ENCODE results near the gene PNCK. TPM values are rescaled to one million over a fixed set of nuclear protein-coding genes. Genes with fewer than 3 reads are reported as not detected.

Gene PNCK
- total and polyA plus RNA-seq, 2 of the 13 experiments (the other 11 are each of a cell fraction or from before 2014, with no cell fraction given): 33.1 TPM; not detected in 1

- TF ChIP-seq RBFOX2 (IDR thresholded peaks at IDR 0.05; ENCODE audit: low read depth, low read length) (peak; percentile 78), RERE (CRISPR knock-in tag; IDR thresholded peaks at IDR 0.05; ENCODE audit: low read depth) (peak; percentile 49; the same call in 1 of the 2 replicates), BORCS8-MEF2B (CRISPR knock-in tag; IDR thresholded peaks at IDR 0.05) (no peak; the same call in none of the 2 replicates), ZBTB26 (CRISPR knock-in tag; IDR thresholded peaks at IDR 0.05; ENCODE audit: borderline replicate concordance) (0 out of 2 replicates have a peak, but pooled peaks have one; percentile 35), ZBTB49 (CRISPR knock-in tag; IDR thresholded peaks at IDR 0.05; ENCODE audit: borderline replicate concordance) (no peak), ZNF354B (CRISPR knock-in tag; IDR thresholded peaks at IDR 0.05) (0 out of 2 replicates have a peak, but pooled peaks have one; percentile 46), NPAS2 (CRISPR knock-in tag; IDR thresholded peaks at IDR 0.05; ENCODE audit: borderline replicate concordance) (no peak), ZNF609 (CRISPR knock-in tag; IDR thresholded peaks at IDR 0.05; ENCODE audit: borderline replicate concordance) (peak; percentile 65), CEBPB (IDR thresholded peaks at IDR 0.05; ENCODE audit: borderline replicate concordance, low read depth, low read length) (0 out of 2 replicates have a peak, but pooled peaks have one; percentile 5), HHEX (CRISPR knock-in tag; IDR thresholded peaks at IDR 0.05) (no peak), GZF1 (CRISPR knock-in tag; IDR thresholded peaks at IDR 0.05) (no peak), RBM39 (IDR thresholded peaks at IDR 0.05; ENCODE audit: low read depth, low read length, poor library complexity, severe bottlenecking) (peak; percentile 81)
- TF ChIP-seq, protein P1, sequence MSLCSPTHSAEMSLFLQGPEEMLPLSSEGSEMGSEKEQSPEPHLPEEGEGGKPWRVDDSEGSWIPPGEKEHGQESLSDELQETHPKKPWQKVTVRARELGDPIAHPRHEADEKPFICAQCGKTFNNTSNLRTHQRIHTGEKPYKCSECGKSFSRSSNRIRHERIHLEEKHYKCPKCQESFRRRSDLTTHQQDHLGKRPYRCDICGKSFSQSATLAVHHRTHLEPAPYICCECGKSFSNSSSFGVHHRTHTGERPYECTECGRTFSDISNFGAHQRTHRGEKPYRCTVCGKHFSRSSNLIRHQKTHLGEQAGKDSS (CRISPR knock-in tag; IDR thresholded peaks at IDR 0.05; ENCODE audit: borderline replicate concordance, low read depth): peak; percentile 41; the same call in 1 of the 2 replicates
Measured at GRCh38 chrX:153627675-153628111, 45.9 kb downstream of the PNCK start (continued).

Measured in HepG2 (cell line).